Skeletal muscle satellite cell (primary cell): ENCODE data around the gene MED27.

Experiments used
- H3K27me3 ChIP-seq: 2 replicates; pipeline ENCODE4 v1.7.0; 2013; ENCODE audit warnings: low read length; ENCODE audit not compliant: control insufficient read depth, insufficient read depth
- H3K36me3 ChIP-seq: 2 replicates; pipeline ENCODE4 v1.7.0; 2013; ENCODE audit warnings: mild to moderate bottlenecking, control low read depth, low read length; ENCODE audit not compliant: insufficient read depth
- H3K4me1 ChIP-seq: 2 replicates; pipeline ENCODE4 v1.7.0; 2013; ENCODE audit warnings: low read length; ENCODE audit not compliant: control insufficient read depth, insufficient read depth
- H3K4me2 ChIP-seq: 2 replicates; pipeline ENCODE4 v1.7.0; 2013; ENCODE audit warnings: mild to moderate bottlenecking, low read length
- H3K4me3 ChIP-seq: 2 replicates; pipeline ENCODE4 v1.7.0; 2013; ENCODE audit warnings: low read length
- H3K9ac ChIP-seq: 2 replicates; pipeline ENCODE4 v1.7.0; 2013; ENCODE audit warnings: mild to moderate bottlenecking, low read depth, low read length, moderate library complexity
- H3K9me3 ChIP-seq: replicated peaks from 2 replicates; pipeline ENCODE4 v1.7.0; 2013; ENCODE audit warnings: mild to moderate bottlenecking, control low read depth, low read length

MED27 gene

DNA sequence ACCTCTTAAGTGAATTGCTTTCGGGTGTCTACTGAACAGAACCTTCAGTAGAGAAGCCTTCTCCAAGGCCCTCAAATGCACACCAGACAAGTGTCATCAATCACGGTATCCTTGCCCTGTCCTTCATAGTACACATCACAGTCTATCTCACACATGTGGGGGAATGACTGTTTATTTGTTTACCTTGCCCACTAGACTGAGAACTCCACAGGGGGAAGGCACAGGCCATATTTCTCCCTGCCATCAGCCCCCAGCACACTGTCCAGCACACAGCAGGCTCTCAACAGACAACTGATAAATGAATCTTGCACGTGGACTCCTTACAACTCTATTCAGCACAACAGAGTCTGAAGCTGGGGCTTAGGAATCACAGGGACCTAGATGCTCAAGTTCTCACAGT is 128.5 kb downstream of the MED27 start:
- Histone ChIP-seq H3K4me3 (no peak overlapping the region), H3K9me3 (no peaks in the 10 kb centered on the region), H3K27me3 (no peaks in the 10 kb centered on the region), H3K9ac (no peak overlapping the region), H3K4me1 (peaks cover 13% of the 10 kb centered on the region), H3K36me3 (peaks cover 4% of the 10 kb centered on the region), H3K4me2 (no peak overlapping the region)

DNA sequence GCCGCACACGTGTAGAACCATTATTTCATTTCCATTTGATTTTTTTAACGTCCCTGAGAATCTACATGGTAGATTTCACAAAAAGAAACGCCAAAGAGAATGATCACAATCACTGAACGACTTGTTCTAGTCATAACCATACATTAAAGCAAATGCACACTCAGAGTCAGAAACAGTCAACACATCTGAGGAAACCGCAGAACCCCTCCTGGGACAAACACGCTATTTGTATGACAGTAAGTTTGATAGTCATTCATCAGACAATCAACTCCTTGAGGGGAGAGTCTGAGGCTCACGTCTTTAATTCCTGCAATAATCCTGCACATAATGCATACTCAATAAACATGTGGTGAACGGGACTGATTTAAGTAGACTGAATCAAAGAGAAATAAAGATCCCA is 129.2 kb downstream of the MED27 start:
- peaks cover 13% of the 10 kb centered on the region for H3K4me1 ChIP-seq
- H3K4me3 ChIP-seq = no peak overlapping the region

DNA sequence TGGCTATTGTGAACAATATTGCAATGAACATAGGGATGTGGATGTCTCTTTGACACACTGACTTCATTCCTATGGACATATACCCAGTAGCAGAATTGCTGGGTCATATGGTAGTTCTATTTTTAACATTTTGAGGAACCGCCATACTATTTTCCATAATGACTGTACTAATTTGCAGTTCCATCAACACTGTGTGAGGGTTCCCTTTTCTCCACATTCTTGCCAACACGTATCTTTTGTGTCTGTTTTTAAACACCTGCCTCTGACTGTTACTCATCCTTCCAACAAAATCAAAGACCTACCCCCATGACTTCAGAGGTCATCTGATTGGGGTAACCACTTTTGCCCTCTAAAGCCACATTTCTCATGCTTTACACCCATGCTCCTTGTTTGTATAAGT is 133.5 kb downstream of the MED27 start:
- Histone ChIP-seq H3K4me2 (no peak overlapping the region), H3K9ac (no peak overlapping the region), H3K4me1 (no peaks in the 10 kb centered on the region), H3K9me3 (no peaks in the 10 kb centered on the region), H3K4me3 (no peak overlapping the region), H3K36me3 (peaks cover 4% of the 10 kb centered on the region), H3K27me3 (no peaks in the 10 kb centered on the region)

More for the DNA sequence above, 129.2 kb downstream of the MED27 start:
- H3K27me3 ChIP-seq = no peaks in the 10 kb centered on the region
- H3K9ac ChIP-seq = no peak overlapping the region
- no peaks in the 10 kb centered on the region for H3K9me3 ChIP-seq
- H3K36me3 ChIP-seq = peaks cover 4% of the 10 kb centered on the region
- no peak overlapping the region for H3K4me2 ChIP-seq

DNA sequence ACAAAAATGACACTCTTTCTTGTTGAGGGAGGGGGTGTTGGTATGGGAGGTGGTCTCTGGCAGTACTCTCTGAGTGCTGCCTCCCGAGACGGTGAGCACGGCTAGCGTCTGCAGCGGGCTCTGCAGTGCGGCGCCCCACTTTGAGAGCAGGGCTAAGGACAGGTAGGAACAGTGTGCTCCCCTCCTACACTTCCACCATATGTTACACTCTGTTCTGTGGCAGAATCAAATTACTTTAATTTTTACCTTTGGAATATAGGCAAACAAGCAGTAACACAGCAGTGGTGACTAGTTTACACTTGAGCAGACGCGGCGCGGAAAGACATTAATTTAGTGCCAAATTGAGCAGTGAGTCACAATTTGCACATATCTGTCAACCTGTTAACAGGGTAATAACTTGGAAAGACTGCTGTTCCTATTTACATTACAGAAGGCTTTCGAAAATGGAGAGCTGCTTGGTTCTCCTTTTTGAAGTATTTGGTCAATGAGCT is 136.3 kb downstream of the MED27 start:
- Histone ChIP-seq H3K4me1 (no peaks in the 10 kb centered on the region), H3K9ac (no peak overlapping the region), H3K27me3 (no peaks in the 10 kb centered on the region), H3K4me3 (no peak overlapping the region), H3K9me3 (no peaks in the 10 kb centered on the region), H3K4me2 (no peak overlapping the region), H3K36me3 (peaks cover 5% of the 10 kb centered on the region)

DNA sequence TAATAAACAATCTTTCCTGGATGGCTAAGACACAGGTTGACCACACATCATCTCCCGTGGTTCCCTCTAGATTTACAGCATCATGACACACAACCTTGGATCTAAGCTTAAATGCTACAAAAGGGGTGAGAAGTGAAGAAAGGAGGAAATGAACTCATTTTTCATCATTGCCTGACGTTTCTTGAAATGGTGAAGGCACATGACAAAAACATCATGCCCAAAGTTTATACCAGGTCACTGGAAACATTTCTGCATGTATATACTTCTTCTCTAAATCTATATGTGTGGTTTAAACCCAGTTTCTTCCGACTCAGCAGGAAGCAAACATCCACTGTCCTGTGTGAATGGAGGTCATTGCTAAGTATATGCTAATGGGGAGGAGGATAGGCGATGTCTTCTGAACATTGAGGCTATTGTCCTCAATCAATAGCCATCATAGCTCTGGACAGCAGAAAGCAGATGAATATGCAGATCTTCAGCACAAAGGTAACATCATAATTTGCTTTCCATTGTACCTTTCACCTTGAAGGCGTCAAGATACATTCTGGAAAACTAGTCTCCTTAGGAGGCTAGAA is 137.4 kb downstream of the MED27 start:
- no peak overlapping the region for H3K4me2 ChIP-seq
- no peaks in the 10 kb centered on the region for H3K27me3 ChIP-seq
- H3K4me3 ChIP-seq = no peak overlapping the region
- no peaks in the 10 kb centered on the region for H3K4me1 ChIP-seq
- H3K36me3 ChIP-seq = peaks cover 14% of the 10 kb centered on the region
- H3K9ac ChIP-seq = no peak overlapping the region
- H3K9me3 ChIP-seq = no peaks in the 10 kb centered on the region

DNA sequence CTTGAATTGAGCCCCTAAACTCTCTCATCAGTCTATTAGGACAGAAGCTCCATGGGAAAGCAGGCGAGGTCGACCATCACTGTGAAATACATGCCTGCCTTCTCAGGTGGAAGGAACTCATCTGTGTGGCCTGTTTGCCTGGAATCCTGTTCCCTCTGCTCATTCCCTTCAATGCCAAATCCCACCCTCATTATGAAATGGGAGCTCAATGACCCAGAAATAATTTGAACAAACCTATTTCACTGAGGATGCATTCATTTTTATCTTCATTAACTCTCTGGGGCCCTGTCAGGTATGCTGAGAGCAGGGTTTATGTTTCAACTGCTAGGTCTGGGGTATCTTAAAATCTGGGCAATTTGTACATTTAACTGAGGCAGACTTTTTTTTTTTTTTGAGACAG is 142.2 kb downstream of the MED27 start:
- H3K9me3 ChIP-seq = no peaks in the 10 kb centered on the region
- no peak overlapping the region for H3K4me3 ChIP-seq
- H3K27me3 ChIP-seq = no peaks in the 10 kb centered on the region
- no peak overlapping the region for H3K4me2 ChIP-seq
- no peaks in the 10 kb centered on the region for H3K4me1 ChIP-seq
- no peak overlapping the region for H3K9ac ChIP-seq
- H3K36me3 ChIP-seq = peaks cover 21% of the 10 kb centered on the region

DNA sequence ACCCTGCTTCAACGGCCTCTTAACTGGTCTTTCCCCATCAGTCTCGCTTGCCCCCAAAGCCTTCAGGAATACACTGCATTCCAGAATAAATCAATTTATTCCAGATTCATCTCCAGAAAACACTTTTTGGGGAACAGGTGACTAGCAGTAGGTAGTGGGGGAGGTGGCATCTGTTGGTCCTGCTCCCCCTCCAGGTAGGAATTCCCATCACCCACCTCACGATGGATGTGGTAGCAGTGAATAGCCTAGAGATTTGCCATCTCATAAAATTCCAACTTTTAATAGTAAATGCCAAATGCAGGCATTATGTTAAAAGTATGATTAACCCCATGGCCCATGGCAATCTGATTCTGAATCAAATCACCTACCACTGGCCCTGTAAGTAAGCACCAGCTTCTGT is 142.7 kb downstream of the MED27 start:
- no peak overlapping the region for H3K9ac ChIP-seq
- peaks cover 21% of the 10 kb centered on the region for H3K36me3 ChIP-seq

DNA sequence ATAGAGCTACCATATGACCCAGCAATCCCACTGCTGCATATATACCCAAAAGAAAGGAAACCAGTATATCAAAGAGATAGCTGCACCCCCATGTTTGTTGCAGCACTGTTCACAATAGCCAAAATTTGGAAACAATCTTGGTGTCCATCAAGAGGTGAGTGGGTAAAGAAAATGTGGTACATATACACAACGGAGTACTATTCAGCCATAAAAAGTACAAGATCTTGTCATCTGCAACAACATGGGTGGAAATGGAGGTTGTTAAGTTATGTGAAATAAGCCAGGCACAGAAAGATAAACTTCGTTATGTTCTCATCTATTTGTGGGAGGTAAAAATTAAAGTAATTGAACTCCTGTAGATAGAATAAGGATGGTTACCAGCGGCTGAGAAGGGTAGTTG is 145.0 kb downstream of the MED27 start:
- H3K9ac ChIP-seq = no peak overlapping the region
- H3K4me1 ChIP-seq = no peaks in the 10 kb centered on the region
- H3K27me3 ChIP-seq = no peaks in the 10 kb centered on the region
- no peak overlapping the region for H3K4me2 ChIP-seq
- no peaks in the 10 kb centered on the region for H3K9me3 ChIP-seq
- H3K36me3 ChIP-seq = peaks cover 21% of the 10 kb centered on the region
- H3K4me3 ChIP-seq = no peak overlapping the region

More for the DNA sequence above, 142.7 kb downstream of the MED27 start:
- H3K27me3 ChIP-seq = no peaks in the 10 kb centered on the region
- no peaks in the 10 kb centered on the region for H3K9me3 ChIP-seq
- H3K4me3 ChIP-seq = no peak overlapping the region
- H3K4me2 ChIP-seq = no peak overlapping the region
- H3K4me1 ChIP-seq = no peaks in the 10 kb centered on the region

DNA sequence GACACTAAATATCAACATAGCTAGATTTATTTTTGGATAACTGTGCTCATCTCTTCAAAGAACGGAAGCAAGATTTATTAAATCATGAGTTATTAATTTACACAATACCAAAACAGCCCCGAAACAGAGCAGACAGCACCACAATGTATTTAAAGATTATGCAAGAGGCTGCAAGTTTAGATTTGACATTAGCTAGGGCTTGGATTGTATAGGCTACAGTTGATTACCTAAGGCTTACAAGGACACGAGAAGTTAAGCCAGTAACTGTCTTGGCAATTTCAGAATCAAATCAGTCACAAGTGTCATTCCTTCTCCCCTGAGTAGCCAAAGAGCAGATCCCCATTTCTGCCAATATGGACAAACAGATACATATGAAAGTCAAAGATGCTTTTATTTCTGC is 152.6 kb downstream of the MED27 start:
- Histone ChIP-seq H3K9me3 (no peaks in the 10 kb centered on the region), H3K4me2 (no peak overlapping the region), H3K36me3 (no peaks in the 10 kb centered on the region), H3K4me1 (no peaks in the 10 kb centered on the region), H3K27me3 (no peaks in the 10 kb centered on the region), H3K9ac (no peak overlapping the region), H3K4me3 (no peak overlapping the region)

DNA sequence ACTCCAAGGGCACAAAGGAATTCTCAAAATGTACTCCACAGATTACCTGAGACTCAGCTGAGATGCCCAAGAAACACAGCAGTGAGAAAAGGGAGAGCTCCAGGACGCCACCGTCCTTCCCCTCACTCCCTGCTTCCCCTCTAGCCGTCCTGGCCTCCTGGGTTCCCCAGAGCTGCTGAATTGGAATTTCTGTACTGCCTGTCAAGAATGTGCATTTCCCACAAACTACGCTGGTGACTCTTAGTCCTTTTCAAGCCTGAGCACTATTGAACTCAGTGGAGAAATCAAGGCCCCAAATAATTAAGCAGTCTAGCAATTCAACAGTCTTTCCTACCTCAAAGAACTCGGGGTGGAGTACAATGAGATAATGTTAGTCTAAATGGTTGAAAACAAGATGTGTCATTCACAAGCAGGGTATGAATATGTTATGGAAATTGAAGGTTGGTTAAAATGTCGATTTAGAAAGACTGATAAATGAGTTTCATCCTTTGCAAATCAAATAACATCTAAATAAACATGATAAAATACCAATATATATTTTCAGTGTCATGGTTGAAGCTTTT is 153.2 kb downstream of the MED27 start:
- H3K4me2 ChIP-seq = no peak overlapping the region
- H3K27me3 ChIP-seq = no peaks in the 10 kb centered on the region
- no peaks in the 10 kb centered on the region for H3K9me3 ChIP-seq
- H3K4me3 ChIP-seq = no peak overlapping the region
- no peaks in the 10 kb centered on the region for H3K4me1 ChIP-seq
- no peak overlapping the region for H3K9ac ChIP-seq
- no peaks in the 10 kb centered on the region for H3K36me3 ChIP-seq

DNA sequence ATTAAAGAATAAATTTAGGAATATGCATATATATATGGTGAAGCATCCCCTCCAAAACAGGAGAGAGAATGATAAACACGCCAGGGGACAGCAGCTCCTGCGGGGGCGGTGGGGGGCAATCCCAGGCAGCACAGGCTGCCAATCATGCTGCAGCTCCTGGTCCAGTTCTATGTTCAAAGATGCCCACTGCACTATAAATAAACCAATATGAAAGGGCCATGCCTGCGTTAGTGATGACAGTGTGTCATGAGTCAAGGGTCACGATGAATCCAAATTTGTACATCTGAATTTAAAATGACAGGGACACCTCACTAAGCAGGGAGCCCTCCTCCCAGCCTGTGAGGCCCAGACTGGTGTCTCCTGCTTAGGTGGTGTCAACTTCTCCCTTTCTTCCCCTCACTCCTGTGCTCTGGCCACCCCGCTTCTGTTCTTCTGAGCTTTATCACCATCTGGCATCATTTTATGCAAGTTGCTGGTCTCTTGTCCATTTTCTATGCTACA is 153.9 kb downstream of the MED27 start:
- H3K27me3 ChIP-seq = no peaks in the 10 kb centered on the region

DNA sequence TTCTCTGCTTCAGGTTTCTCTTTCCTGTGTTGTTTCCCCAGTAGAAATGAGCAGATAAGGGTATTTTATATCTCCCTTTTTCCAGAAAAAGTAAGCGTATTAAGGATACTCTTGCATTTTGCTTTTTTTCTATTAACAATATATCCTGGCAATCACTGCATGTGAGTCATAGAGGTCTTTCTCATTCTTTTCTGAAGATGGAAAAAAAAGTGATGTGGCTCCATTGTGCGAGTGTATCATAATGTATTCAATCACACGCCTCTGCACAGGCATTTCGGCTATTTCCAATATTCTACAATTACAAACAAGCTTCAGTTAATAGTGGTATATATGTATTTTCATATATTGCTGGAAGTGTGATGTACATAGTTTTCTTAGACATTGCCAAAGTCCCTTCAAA is 155.9 kb downstream of the MED27 start:
- H3K9me3 ChIP-seq = no peaks in the 10 kb centered on the region
- no peak overlapping the region for H3K9ac ChIP-seq
- no peak overlapping the region for H3K4me3 ChIP-seq

More for the DNA sequence above, 153.9 kb downstream of the MED27 start:
- no peak overlapping the region for H3K4me3 ChIP-seq
- no peak overlapping the region for H3K4me2 ChIP-seq
- no peaks in the 10 kb centered on the region for H3K36me3 ChIP-seq
- no peaks in the 10 kb centered on the region for H3K9me3 ChIP-seq
- H3K4me1 ChIP-seq = no peaks in the 10 kb centered on the region
- H3K9ac ChIP-seq = no peak overlapping the region

More for the DNA sequence above, 155.9 kb downstream of the MED27 start:
- no peaks in the 10 kb centered on the region for H3K4me1 ChIP-seq
- no peaks in the 10 kb centered on the region for H3K27me3 ChIP-seq
- H3K4me2 ChIP-seq = no peak overlapping the region
- H3K36me3 ChIP-seq = no peaks in the 10 kb centered on the region
